ENCODE data around the gene TMEM92. TPM values are rescaled to one million over a fixed set of nuclear protein-coding genes. Genes with fewer than 3 reads are reported as not detected.
A peak's percentile ranks its signal among the peaks of the same experiment; 100 is the strongest.

Gene TMEM92
- total RNA-seq, 3 donors from 2014 or later = 0.33 TPM; not detected in 2

- intact Hi-C loops (cut with DNase I; ENCODE audit: low total_unique reads) = no loop called here
- no peaks in the 10 kb centered on the region for H3K27me3 ChIP-seq
- TF ChIP-seq, protein P1, sequence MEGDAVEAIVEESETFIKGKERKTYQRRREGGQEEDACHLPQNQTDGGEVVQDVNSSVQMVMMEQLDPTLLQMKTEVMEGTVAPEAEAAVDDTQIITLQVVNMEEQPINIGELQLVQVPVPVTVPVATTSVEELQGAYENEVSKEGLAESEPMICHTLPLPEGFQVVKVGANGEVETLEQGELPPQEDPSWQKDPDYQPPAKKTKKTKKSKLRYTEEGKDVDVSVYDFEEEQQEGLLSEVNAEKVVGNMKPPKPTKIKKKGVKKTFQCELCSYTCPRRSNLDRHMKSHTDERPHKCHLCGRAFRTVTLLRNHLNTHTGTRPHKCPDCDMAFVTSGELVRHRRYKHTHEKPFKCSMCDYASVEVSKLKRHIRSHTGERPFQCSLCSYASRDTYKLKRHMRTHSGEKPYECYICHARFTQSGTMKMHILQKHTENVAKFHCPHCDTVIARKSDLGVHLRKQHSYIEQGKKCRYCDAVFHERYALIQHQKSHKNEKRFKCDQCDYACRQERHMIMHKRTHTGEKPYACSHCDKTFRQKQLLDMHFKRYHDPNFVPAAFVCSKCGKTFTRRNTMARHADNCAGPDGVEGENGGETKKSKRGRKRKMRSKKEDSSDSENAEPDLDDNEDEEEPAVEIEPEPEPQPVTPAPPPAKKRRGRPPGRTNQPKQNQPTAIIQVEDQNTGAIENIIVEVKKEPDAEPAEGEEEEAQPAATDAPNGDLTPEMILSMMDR (IDR thresholded peaks at IDR 0.05) = no peak
- TF ChIP-seq POLR2AphosphoS5 (IDR thresholded peaks at IDR 0.05) = no peak
- TF ChIP-seq POLR2A (IDR thresholded peaks at IDR 0.05) = no peak
- DNase-seq (ENCODE audit: low spot score in 2 of 2) = no peak
- H3K27ac ChIP-seq = no peak overlapping the region
- no peaks in the 10 kb centered on the region for H3K9me3 ChIP-seq
- no peaks in the 10 kb centered on the region for H3K36me3 ChIP-seq
- no peaks in the 10 kb centered on the region for H3K4me1 ChIP-seq
- no peak overlapping the region for H3K4me3 ChIP-seq
Observed at GRCh38 chr17:50308666-50309065, 34.4 kb downstream of the TMEM92 start.

- H3K9me3 ChIP-seq = no peaks in the 10 kb centered on the region
- DNase-seq (ENCODE audit: low spot score in 2 of 2) = no peak
- H3K27ac ChIP-seq = no peak overlapping the region
- TF ChIP-seq POLR2A (IDR thresholded peaks at IDR 0.05) (no peak), POLR2AphosphoS5 (IDR thresholded peaks at IDR 0.05) (no peak)
- TF ChIP-seq, protein P1 (IDR thresholded peaks at IDR 0.05) = no peak
- H3K4me1 ChIP-seq = no peaks in the 10 kb centered on the region
- no peak overlapping the region for H3K4me3 ChIP-seq
- H3K27me3 ChIP-seq = no peaks in the 10 kb centered on the region
- no peaks in the 10 kb centered on the region for H3K36me3 ChIP-seq
- intact Hi-C loops (cut with DNase I; ENCODE audit: low total_unique reads) = no loop called here
Observed at GRCh38 chr17:50310455-50311111, 36.3 kb downstream of the TMEM92 start.

- TF ChIP-seq POLR2AphosphoS5 (IDR thresholded peaks at IDR 0.05) (no peak), POLR2A (IDR thresholded peaks at IDR 0.05) (no peak)
- TF ChIP-seq, protein P1 (IDR thresholded peaks at IDR 0.05) = no peak
- Histone ChIP-seq H3K9me3 (no peaks in the 10 kb centered on the region), H3K4me1 (no peaks in the 10 kb centered on the region), H3K27ac (no peak overlapping the region), H3K36me3 (no peaks in the 10 kb centered on the region), H3K27me3 (no peaks in the 10 kb centered on the region), H3K4me3 (no peak overlapping the region)
- intact Hi-C loops (cut with DNase I; ENCODE audit: low total_unique reads) = no loop called here
- no peak for DNase-seq (ENCODE audit: low spot score in 2 of 2)
Observed at GRCh38 chr17:50311112-50311460, 36.8 kb downstream of the TMEM92 start.

DNA sequence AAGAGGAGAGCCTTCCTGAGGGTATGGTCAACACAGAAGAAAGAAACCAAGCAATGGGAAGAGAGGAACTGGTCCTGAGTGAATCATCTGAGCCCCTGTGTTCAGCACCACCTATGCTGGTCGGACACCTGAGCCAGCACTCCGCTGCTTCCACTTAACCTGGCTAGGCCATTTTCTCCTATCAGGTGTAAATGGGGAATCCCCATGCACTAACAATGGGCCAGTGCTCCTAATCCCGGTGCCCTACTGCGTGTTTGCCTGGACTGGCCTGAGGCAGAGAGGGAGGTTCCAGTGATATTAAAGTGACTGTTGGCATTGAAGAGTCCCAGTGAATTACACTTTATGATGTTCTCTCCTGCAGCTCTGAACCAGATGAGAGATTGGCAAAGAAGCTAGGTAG is 37.2 kb downstream of the TMEM92 start:
- Histone ChIP-seq H3K36me3 (no peaks in the 10 kb centered on the region), H3K27me3 (no peaks in the 10 kb centered on the region), H3K9me3 (no peaks in the 10 kb centered on the region), H3K4me3 (no peak overlapping the region), H3K4me1 (no peaks in the 10 kb centered on the region), H3K27ac (no peak overlapping the region)
- TF ChIP-seq, protein P1 (IDR thresholded peaks at IDR 0.05) = no peak
- TF ChIP-seq POLR2A (IDR thresholded peaks at IDR 0.05) (no peak), POLR2AphosphoS5 (IDR thresholded peaks at IDR 0.05) (no peak)
- intact Hi-C loops (cut with DNase I; ENCODE audit: low total_unique reads) = no loop called here
- DNase-seq (ENCODE audit: low spot score in 2 of 2) = no peak

GRCh38 chr17:50312308-50312707 is 38.0 kb downstream of the TMEM92 start:
- Histone ChIP-seq H3K4me3 (no peak overlapping the region), H3K4me1 (no peaks in the 10 kb centered on the region), H3K27me3 (no peaks in the 10 kb centered on the region), H3K27ac (no peak overlapping the region), H3K9me3 (no peaks in the 10 kb centered on the region), H3K36me3 (no peaks in the 10 kb centered on the region)
- peak in 1 of 2 donors; percentile 55 for DNase-seq (ENCODE audit: low spot score in 2 of 2)
- intact Hi-C loops (cut with DNase I; ENCODE audit: low total_unique reads) = no loop called here
- TF ChIP-seq, protein P1 (IDR thresholded peaks at IDR 0.05) = no peak
- TF ChIP-seq POLR2AphosphoS5 (IDR thresholded peaks at IDR 0.05) (no peak), POLR2A (IDR thresholded peaks at IDR 0.05) (no peak)

All from breast epithelium (tissue), 4 donors.